B cell (primary cell): ENCODE measurements around the gene POFUT2. TPM values are rescaled to one million over a fixed set of nuclear protein-coding genes. Genes with fewer than 3 reads are reported as not detected.
A peak's percentile ranks its signal among the peaks of the same experiment; 100 is the strongest.

ENCODE experiments used
- ATAC-seq: fragments of 200-7000 bp; cut with Tn5 transposase; one replicate; pipeline ENCODE4 v1.10.0; 2021; ENCODE audit warnings: low read depth, mild to moderate bottlenecking, moderate number of reproducible peaks, moderate library complexity
- CTCF ChIA-PET: fragments of 350-600 bp; sonication (Branson Sonifier 250); formaldehyde crosslinking; loops from one replicate; lab custom pipeline; 2021; ENCODE audit warnings: antibody characterized with exemption, inconsistent platforms; lab: Charles Lee
- POLR2A ChIA-PET: fragments of 350-600 bp; sonication (Branson Sonifier 250); formaldehyde crosslinking; loops from one replicate; lab custom pipeline; 2021; ENCODE audit warnings: antibody characterized with exemption; lab: Charles Lee
- DNase-seq: peaks from one replicate; pipeline ENCODE4 v3.0.0; 2013
- H2AFZ ChIP-seq: 2 replicates; pipeline ENCODE4 v1.6.1; 2012; ENCODE audit warnings: mild to moderate bottlenecking, low read depth, low read length; ENCODE audit not compliant: insufficient read depth, poor library complexity, severe bottlenecking
- H3K27ac ChIP-seq, 2 donors: 1 replicate in 1 of 2; 2 replicates in 1 of 2; pipeline ENCODE4 v1.5.1; 2012 to 2013; ENCODE audit warnings: low read length in 2 of 2, mild to moderate bottlenecking in 2 of 2, moderate library complexity in 1 of 2
- H3K27me3 ChIP-seq, 4 experiments: fragments of 200-600 bp in 1 of 4; sonication (generic) in 1 of 4; replicated peaks in 1 of 4; 1 replicate in 2 of 4; 2 replicates in 2 of 4; pipeline versions ENCODE4 v1.6.1 to v1.7.0; 2013 to 2016; ENCODE audit warnings: low read length in 3 of 4, mild to moderate bottlenecking in 2 of 4, mixed read lengths in 1 of 4, moderate library complexity in 1 of 4; ENCODE audit not compliant: insufficient read depth in 4 of 4, control insufficient read depth in 3 of 4; ENCODE audit errors: control extremely low read depth in 1 of 4
- H3K36me3 ChIP-seq, 2 experiments: replicated peaks in 1 of 2; 1 replicate in 1 of 2; 2 replicates in 1 of 2; pipeline versions ENCODE4 v1.6.1 to v1.7.1; 2013; ENCODE audit warnings: low read length in 1 of 2; ENCODE audit not compliant: insufficient read depth in 2 of 2, control insufficient read depth in 1 of 2; ENCODE audit errors: control extremely low read depth in 1 of 2, extremely low read depth in 1 of 2
- H3K4me1 ChIP-seq, 2 donors: fragments of 200-600 bp in 1 of 2; sonication (generic) in 1 of 2; 1 replicate in 1 of 2; 2 replicates in 1 of 2; pipeline versions ENCODE4 v1.5.1 to v1.6.1; 2013 to 2017; ENCODE audit warnings: low read length in 2 of 2; ENCODE audit not compliant: control insufficient read depth in 2 of 2, insufficient read depth in 2 of 2
- H3K4me2 ChIP-seq: replicated peaks from 2 replicates; pipeline ENCODE3; 2012; ENCODE audit warnings: mild to moderate bottlenecking, low read depth, low read length; ENCODE audit not compliant: poor library complexity, severe bottlenecking
- H3K4me3 ChIP-seq, 5 experiments: fragments of 200-600 bp in 1 of 5; sonication (generic) in 1 of 5; 1 replicate in 3 of 5; 2 replicates in 2 of 5; pipeline versions ENCODE4 v1.5.1 to v1.7.0; 2011 to 2016; ENCODE audit warnings: low read length in 4 of 5, mild to moderate bottlenecking in 4 of 5, low read depth in 2 of 5, control low read depth in 1 of 5, moderate library complexity in 1 of 5; ENCODE audit not compliant: insufficient read depth in 1 of 5; ENCODE audit errors: control extremely low read depth in 1 of 5, extremely low read depth in 1 of 5
- H3K79me2 ChIP-seq: fragments of 200-600 bp; sonication (generic); one replicate; pipeline ENCODE4 v1.6.0; 2016; ENCODE audit warnings: low read length; ENCODE audit not compliant: control insufficient read depth, insufficient read depth
- H3K9ac ChIP-seq: fragments of 200-600 bp; sonication (generic); 2 replicates; pipeline ENCODE4 v1.6.1; 2017; ENCODE audit warnings: mild to moderate bottlenecking, low read length, moderate library complexity
- H3K9me3 ChIP-seq, 3 donors: one replicate each; pipeline versions ENCODE4 v1.6.1 to v1.7.1; 2013; ENCODE audit warnings: low read length in 2 of 3; ENCODE audit not compliant: control insufficient read depth in 2 of 3, insufficient read depth in 1 of 3; ENCODE audit errors: control extremely low read depth in 1 of 3
- H4K20me1 ChIP-seq: 2 replicates; pipeline ENCODE4 v1.6.0; 2012; ENCODE audit warnings: mild to moderate bottlenecking, low read length; ENCODE audit not compliant: insufficient read depth, control insufficient read depth, poor library complexity, severe bottlenecking
- H3K27ac Mint-ChIP-seq: one replicate; pipeline ENCODE4 v1.8.0; 2021; ENCODE audit warnings: mixed read lengths
- H3K27me3 Mint-ChIP-seq: one replicate; pipeline ENCODE4 v1.8.0; 2021; ENCODE audit warnings: mixed read lengths
- H3K4me1 Mint-ChIP-seq: one replicate; pipeline ENCODE4 v1.8.0; 2021; ENCODE audit warnings: mixed read lengths
- H3K4me3 Mint-ChIP-seq: one replicate; pipeline ENCODE4 v1.8.0; 2021; ENCODE audit warnings: mixed read lengths
- H3K9me3 Mint-ChIP-seq: one replicate; pipeline ENCODE4 v1.8.0; 2022; ENCODE audit warnings: mixed read lengths; ENCODE audit not compliant: insufficient read depth
- EZH2 ChIP-seq: IDR thresholded peaks from 2 replicates; pipeline ENCODE4 v1.6.1; 2012; ENCODE audit warnings: borderline replicate concordance, low read depth, mild to moderate bottlenecking, moderate library complexity, low read length; ENCODE audit not compliant: insufficient read depth, poor library complexity, severe bottlenecking
- WGBS: methylation state at CpG from one replicate; pipeline ENCODE4 v1.1.5; 2013; ENCODE audit warnings: missing lambda C conversion rate; ENCODE audit not compliant: insufficient coverage; 5-methylcytosine and 5-hydroxymethylcytosine counted together
- intact Hi-C: fragments of 100-400 bp; cut with micrococcal nuclease; formaldehyde crosslinking; loops from one replicate; pipeline ENCODE4 v1.10.0; 2022
- polyA plus RNA-seq: library from polyadenylated mRNA; depleted of rRNA; stranded (reverse); fragments of >200 nt; gene quantifications from 2 replicates; pipeline ENCODE4 v1.2.3, GENCODE V29; 2012
- total RNA-seq, 2 donors: library from RNA; stranded (reverse); fragments of 120-200 nt in 1 of 2; gene quantifications; 1 replicate in 1 of 2; 2 replicates in 1 of 2; pipeline versions ENCODE4 v1.2.3 to v1.2.4, GENCODE V29; 2013 to 2022
- TF ChIP-seq, protein P1 (sequence below): fragments of 200-600 bp; IDR thresholded peaks from one replicate; pipeline ENCODE4 v1.8.0; 2022; ENCODE audit warnings: antibody characterized with exemption, mild to moderate bottlenecking

The POFUT2 gene
- total and polyA plus RNA-seq, 2 donors (not counting 1 experiment from before 2014, with no cell fraction given), result 38.3 to 41.8 TPM

DNA sequence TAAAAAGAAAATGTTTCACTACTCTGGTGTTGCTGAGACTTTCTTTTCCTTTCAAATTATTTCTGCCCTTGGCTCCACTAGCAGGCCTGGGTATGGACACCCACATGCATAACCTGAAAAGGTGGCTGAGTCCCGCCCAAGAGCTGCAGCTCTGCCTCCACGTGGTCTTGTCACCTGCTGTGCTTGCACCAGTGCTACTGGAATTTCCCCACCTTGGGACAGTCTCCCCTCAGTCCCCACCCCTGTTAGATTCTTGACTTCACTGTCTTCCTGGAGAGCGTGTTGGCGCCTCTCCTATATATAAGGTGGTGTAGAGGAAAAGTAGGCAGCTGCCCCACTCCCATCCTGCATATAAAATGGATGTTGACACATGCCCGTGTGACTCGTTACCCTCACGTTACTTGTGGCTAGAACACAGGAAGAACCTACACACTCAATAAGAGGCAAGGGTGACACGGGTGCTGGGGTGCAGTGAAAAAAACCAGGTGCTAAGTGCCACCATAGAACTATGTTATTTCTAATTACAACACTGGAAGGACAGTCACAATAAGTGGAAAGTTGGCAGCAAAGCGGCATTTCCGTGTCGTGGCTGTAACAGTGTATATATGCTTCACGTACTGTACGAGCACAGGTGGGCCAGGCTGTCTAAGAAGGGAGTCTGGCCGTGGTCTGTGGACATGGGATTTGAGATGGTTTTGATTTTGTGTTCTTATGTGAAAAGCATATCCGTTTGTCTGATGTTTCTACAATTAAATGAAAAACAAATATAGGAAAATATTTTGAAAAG, 61.0 kb downstream of the POFUT2 start:
- ChIA-PET POLR2A (no interaction called here), CTCF (no interaction called here)
- intact Hi-C loops, result no loop called here
- no peaks in the 10 kb centered on the region for H3K9me3 ChIP-seq
- H3K27me3 ChIP-seq, result no peaks in the 10 kb centered on the region
- ATAC-seq (no peak), DNase-seq (peak; percentile 32)
- H4K20me1 ChIP-seq, result no peaks in the 10 kb centered on the region
- peak overlapping the region; percentile 17 for H3K27ac Mint-ChIP-seq
- H3K27me3 Mint-ChIP-seq, result peaks cover 2% of the 10 kb centered on the region
- H3K36me3 ChIP-seq, result peaks cover 0 to 17% of the 10 kb centered on the region in 2 experiments
- H3K4me2 ChIP-seq, result no peak overlapping the region
- no peak overlapping the region for H3K4me3 Mint-ChIP-seq
- TF ChIP-seq, protein P1, sequence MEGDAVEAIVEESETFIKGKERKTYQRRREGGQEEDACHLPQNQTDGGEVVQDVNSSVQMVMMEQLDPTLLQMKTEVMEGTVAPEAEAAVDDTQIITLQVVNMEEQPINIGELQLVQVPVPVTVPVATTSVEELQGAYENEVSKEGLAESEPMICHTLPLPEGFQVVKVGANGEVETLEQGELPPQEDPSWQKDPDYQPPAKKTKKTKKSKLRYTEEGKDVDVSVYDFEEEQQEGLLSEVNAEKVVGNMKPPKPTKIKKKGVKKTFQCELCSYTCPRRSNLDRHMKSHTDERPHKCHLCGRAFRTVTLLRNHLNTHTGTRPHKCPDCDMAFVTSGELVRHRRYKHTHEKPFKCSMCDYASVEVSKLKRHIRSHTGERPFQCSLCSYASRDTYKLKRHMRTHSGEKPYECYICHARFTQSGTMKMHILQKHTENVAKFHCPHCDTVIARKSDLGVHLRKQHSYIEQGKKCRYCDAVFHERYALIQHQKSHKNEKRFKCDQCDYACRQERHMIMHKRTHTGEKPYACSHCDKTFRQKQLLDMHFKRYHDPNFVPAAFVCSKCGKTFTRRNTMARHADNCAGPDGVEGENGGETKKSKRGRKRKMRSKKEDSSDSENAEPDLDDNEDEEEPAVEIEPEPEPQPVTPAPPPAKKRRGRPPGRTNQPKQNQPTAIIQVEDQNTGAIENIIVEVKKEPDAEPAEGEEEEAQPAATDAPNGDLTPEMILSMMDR, result no peak
- no peak for TF ChIP-seq EZH2
- WGBS, result 54% methylated on average over 8 of the region's 15 CpGs
- H3K4me1 Mint-ChIP-seq, result peaks cover 27% of the 10 kb centered on the region
- no peak overlapping the region for H3K9ac ChIP-seq
- H3K27ac ChIP-seq, result peak overlapping the region in 1 of 2 donors; percentile 33
- peaks cover 3 to 8% of the 10 kb centered on the region in 2 donors for H3K4me1 ChIP-seq
- H3K4me3 ChIP-seq, result no peak overlapping the region
- H2AFZ ChIP-seq, result no peak overlapping the region
- no peaks in the 10 kb centered on the region for H3K9me3 Mint-ChIP-seq
- H3K79me2 ChIP-seq, result no peaks in the 10 kb centered on the region

DNA sequence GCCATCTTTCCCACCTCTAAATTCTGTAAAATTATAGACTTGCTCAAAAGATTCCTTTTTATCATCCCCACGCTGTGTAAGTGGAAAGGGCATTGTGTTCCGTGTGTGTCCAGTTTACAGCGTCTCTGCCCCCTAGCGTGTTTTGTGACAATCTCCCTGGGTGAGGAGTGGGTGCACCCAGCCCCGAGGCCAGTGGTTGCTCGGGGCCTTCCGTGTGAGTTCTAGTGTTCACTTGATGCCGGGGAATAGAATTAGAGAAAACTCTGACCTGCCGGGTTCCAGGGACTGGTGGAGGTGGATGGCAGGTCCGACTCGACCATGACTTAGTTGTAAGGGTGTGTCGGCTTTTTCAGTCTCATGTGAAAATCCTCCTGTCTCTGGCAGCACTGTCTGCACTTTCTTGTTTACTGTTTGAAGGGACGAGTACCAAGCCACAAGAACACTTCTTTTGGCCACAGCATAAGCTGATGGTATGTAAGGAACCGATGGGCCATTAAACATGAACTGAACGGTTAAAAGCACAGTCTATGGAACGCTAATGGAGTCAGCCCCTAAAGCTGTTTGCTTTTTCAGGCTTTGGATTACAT, 61.9 kb downstream of the POFUT2 start:
- CTCF ChIA-PET, result no interaction called here
- Histone ChIP-seq H3K9ac (no peak overlapping the region), H3K27me3 (no peaks in the 10 kb centered on the region), H2AFZ (no peak overlapping the region), H3K36me3 (peaks cover 0 to 26% of the 10 kb centered on the region in 2 experiments), H3K79me2 (no peaks in the 10 kb centered on the region), H3K4me3 (no peak overlapping the region), H3K4me1 (peaks cover 3 to 8% of the 10 kb centered on the region in 2 donors), H4K20me1 (no peaks in the 10 kb centered on the region), H3K4me2 (no peak overlapping the region), H3K9me3 (no peaks in the 10 kb centered on the region), H3K27ac (peak overlapping the region in 1 of 2 donors; percentile 33)
- peaks cover 27% of the 10 kb centered on the region for H3K4me1 Mint-ChIP-seq
- DNase-seq (no peak), ATAC-seq (no peak)
- H3K9me3 Mint-ChIP-seq, result no peaks in the 10 kb centered on the region
- POLR2A ChIA-PET, result no interaction called here
- 94% methylated on average over 15 of the region's 16 CpGs for WGBS
- H3K27ac Mint-ChIP-seq, result peak overlapping the region; percentile 22
- H3K4me3 Mint-ChIP-seq, result no peak overlapping the region
- intact Hi-C loops, result no loop called here
- TF ChIP-seq, protein P1, result no peak
- TF ChIP-seq EZH2, result no peak
- H3K27me3 Mint-ChIP-seq, result no peaks in the 10 kb centered on the region
